Renal cortical epithelial cell (primary cell): ENCODE results near the gene HHLA2. TPM values are rescaled to one million over a fixed set of nuclear protein-coding genes. Genes with fewer than 3 reads are reported as not detected.

ENCODE experiments used
- total RNA-seq: library from RNA; depleted of rRNA; stranded (reverse); fragments of >200 nt; gene quantifications from 2 replicates; pipeline ENCODE4 v1.2.3, GENCODE V29; 2014

HHLA2 gene
- total RNA-seq, 1 donor from 2014 or later, result 0.05 TPM

Other genes with a start within 250 kb of the HHLA2 start
- gene CD47, start 205.5 kb upstream of the HHLA2 start, total RNA-seq, result 190 and 342 TPM in 2 replicates
- 58.5 and 77.2 TPM in 2 replicates for gene IFT57, start 74.1 kb upstream of the HHLA2 start, total RNA-seq
- gene MYH15, start 214.0 kb downstream of the HHLA2 start, total RNA-seq, result 0.05 TPM in 1 of 2 replicates, not detected in the other